ENCODE data around the gene TIAM2.

The TIAM2 gene

GRCh38 chr6:155103816-155104366, 108.8 kb downstream of the TIAM2 start:
- TF ChIP-seq CTCF (IDR thresholded peaks at IDR 0.05; ENCODE audit: control insufficient read depth, extremely low read depth, insufficient read depth) = no peak
- no peak for DNase-seq (ENCODE audit: low read depth)
- H3K4me3 ChIP-seq (ENCODE audit: low read depth, low read length) = no peak overlapping the region

- DNase-seq (ENCODE audit: low read depth) = no peak
- no peak for TF ChIP-seq CTCF (IDR thresholded peaks at IDR 0.05; ENCODE audit: control insufficient read depth, extremely low read depth, insufficient read depth)
- no peak overlapping the region for H3K4me3 ChIP-seq (ENCODE audit: low read depth, low read length)
Observed at GRCh38 chr6:155106456-155107115, 111.5 kb downstream of the TIAM2 start.

GRCh38 chr6:155107432-155108069, 112.4 kb downstream of the TIAM2 start:
- DNase-seq (ENCODE audit: low read depth) = no peak
- H3K4me3 ChIP-seq (ENCODE audit: low read depth, low read length) = no peak overlapping the region
- TF ChIP-seq CTCF (IDR thresholded peaks at IDR 0.05; ENCODE audit: control insufficient read depth, extremely low read depth, insufficient read depth) = no peak

GRCh38 chr6:155108070-155108820, 113.1 kb downstream of the TIAM2 start:
- no peak for DNase-seq (ENCODE audit: low read depth)
- no peak for TF ChIP-seq CTCF (IDR thresholded peaks at IDR 0.05; ENCODE audit: control insufficient read depth, extremely low read depth, insufficient read depth)
- no peak overlapping the region for H3K4me3 ChIP-seq (ENCODE audit: low read depth, low read length)

- no peak for TF ChIP-seq CTCF (IDR thresholded peaks at IDR 0.05; ENCODE audit: control insufficient read depth, extremely low read depth, insufficient read depth)
- no peak overlapping the region for H3K4me3 ChIP-seq (ENCODE audit: low read depth, low read length)
Observed at GRCh38 chr6:155110721-155111120, 115.6 kb downstream of the TIAM2 start.

GRCh38 chr6:155112757-155113156, 117.6 kb downstream of the TIAM2 start:
- H3K4me3 ChIP-seq (ENCODE audit: low read depth, low read length) = no peak overlapping the region
- no peak for DNase-seq (ENCODE audit: low read depth)
- TF ChIP-seq CTCF (IDR thresholded peaks at IDR 0.05; ENCODE audit: control insufficient read depth, extremely low read depth, insufficient read depth) = no peak

More at GRCh38 chr6:155110721-155111120, 115.6 kb downstream of the TIAM2 start:
- no peak for DNase-seq (ENCODE audit: low read depth)
